Measurements from ENCODE around the gene NPB. TPM values are rescaled to one million over a fixed set of nuclear protein-coding genes. Genes with fewer than 3 reads are reported as not detected.
A peak's percentile ranks its signal among the peaks of the same experiment; 100 is the strongest.

The NPB gene
- total RNA-seq, 2 donors from 2014 or later, result 0.66 to 1.8 TPM

- no peaks in the 10 kb centered on the region for H3K27me3 ChIP-seq
- ATAC-seq (no peak), DNase-seq (no peak)
- peaks cover 26% of the 10 kb centered on the region for H3K4me1 ChIP-seq
- H3K4me3 ChIP-seq, result no peak overlapping the region
- no peak overlapping the region for H3K27ac ChIP-seq
- peaks cover 6 to 13% of the 10 kb centered on the region in 2 donors for H3K36me3 ChIP-seq (replicated peaks in 1 of 2; ENCODE audit: insufficient read depth in 1 of 2, low read depth in 2 of 2)
- TF ChIP-seq POLR2A (IDR thresholded peaks at IDR 0.05), result no peak
- no peak for TF ChIP-seq CTCF (IDR thresholded peaks at IDR 0.05)
- WGBS, 2 donors, result 92 to 93% methylated on average over 42 to 44 of the region's 44 CpGs
- intact Hi-C loops (cut with DNase I), result no loop called here
- no peaks in the 10 kb centered on the region for H3K9me3 ChIP-seq
Measured at GRCh38 chr17:81888105-81888987, 13.7 kb upstream of the NPB start.

DNA sequence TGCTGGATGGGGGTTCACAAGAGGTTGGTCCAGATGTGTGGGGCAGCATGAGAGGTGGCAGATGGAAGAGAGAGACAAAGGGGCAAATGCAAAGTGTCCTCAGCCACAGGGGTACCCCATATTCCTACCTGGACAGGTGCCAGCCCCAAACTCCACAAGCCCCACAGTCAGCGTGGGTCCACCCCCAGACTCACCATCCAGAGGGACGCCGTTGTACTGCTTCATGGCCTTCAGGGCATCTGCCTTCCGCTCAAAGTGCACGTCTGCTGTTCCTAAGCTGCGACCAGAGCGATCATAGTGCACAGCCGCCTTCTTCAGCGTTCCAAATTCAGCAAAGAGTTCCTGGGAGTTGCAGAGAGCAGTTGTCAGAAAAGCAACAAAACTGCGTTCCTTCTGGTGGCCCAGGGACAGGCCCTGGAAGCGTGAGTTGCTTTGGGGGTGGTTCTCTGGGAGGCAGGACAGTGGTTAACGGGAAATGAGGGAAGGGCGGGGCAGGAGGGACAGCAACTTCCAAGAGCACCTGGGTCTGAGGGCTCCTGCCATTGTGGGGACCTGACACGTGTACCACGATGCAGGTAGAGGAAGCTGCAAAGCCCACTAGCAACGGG lies 12.9 kb upstream of the NPB start:
- Histone ChIP-seq H3K27ac (no peak overlapping the region), H3K4me1 (peaks cover 26% of the 10 kb centered on the region), H3K9me3 (no peaks in the 10 kb centered on the region), H3K27me3 (no peaks in the 10 kb centered on the region), H3K4me3 (no peak overlapping the region), H3K36me3 (replicated peaks in 1 of 2; ENCODE audit: insufficient read depth in 1 of 2, low read depth in 2 of 2) (peaks cover 6 to 13% of the 10 kb centered on the region in 2 donors)
- no peak for ATAC-seq
- no peak for TF ChIP-seq POLR2A (IDR thresholded peaks at IDR 0.05)
- TF ChIP-seq CTCF (IDR thresholded peaks at IDR 0.05), result no peak
- 91 to 93% methylated on average over 16 of the region's 16 CpGs for WGBS, 2 donors
- intact Hi-C loops (cut with DNase I), result no loop called here
- no peak for DNase-seq

- intact Hi-C loops (cut with DNase I), result no loop called here
- ATAC-seq, result no peak
- H3K4me3 ChIP-seq, result no peak overlapping the region
- no peak for DNase-seq
- WGBS, 2 donors, result 93% methylated on average over 9 of the region's 9 CpGs
- H3K4me1 ChIP-seq, result peaks cover 26% of the 10 kb centered on the region
- no peaks in the 10 kb centered on the region for H3K27me3 ChIP-seq
- no peak overlapping the region for H3K27ac ChIP-seq
- TF ChIP-seq POLR2A (IDR thresholded peaks at IDR 0.05), result no peak
- no peak for TF ChIP-seq CTCF (IDR thresholded peaks at IDR 0.05)
- H3K9me3 ChIP-seq, result no peaks in the 10 kb centered on the region
- peaks cover 6 to 15% of the 10 kb centered on the region in 2 donors for H3K36me3 ChIP-seq (replicated peaks in 1 of 2; ENCODE audit: insufficient read depth in 1 of 2, low read depth in 2 of 2)
Measured at GRCh38 chr17:81889602-81890001, 12.4 kb upstream of the NPB start.

GRCh38 chr17:81890447-81891302 lies 11.4 kb upstream of the NPB start:
- no peak for DNase-seq
- Histone ChIP-seq H3K27me3 (no peaks in the 10 kb centered on the region), H3K9me3 (no peaks in the 10 kb centered on the region), H3K4me1 (peaks cover 26% of the 10 kb centered on the region), H3K36me3 (replicated peaks in 1 of 2; ENCODE audit: insufficient read depth in 1 of 2, low read depth in 2 of 2) (peaks cover 6 to 13% of the 10 kb centered on the region in 2 donors), H3K27ac (peak overlapping the region; percentile 63 to 96 (median 90)), H3K4me3 (peak overlapping the region; percentile 31 to 85)
- ATAC-seq, result peak; percentile 1
- intact Hi-C loops (cut with DNase I), result no loop called here
- WGBS, 2 donors, result 0 to 6% methylated on average over 1 to 69 of the region's 69 CpGs
- TF ChIP-seq CTCF (IDR thresholded peaks at IDR 0.05) (no peak), POLR2A (IDR thresholded peaks at IDR 0.05) (no peak)
